Measurements from ENCODE around the gene KRT6A.
"Not testable (repeated sequence)": the region's sequence is repeated elsewhere in the genome, so short reads cannot be mapped to it uniquely, and the experiment has no call there.

The KRT6A gene

DNA sequence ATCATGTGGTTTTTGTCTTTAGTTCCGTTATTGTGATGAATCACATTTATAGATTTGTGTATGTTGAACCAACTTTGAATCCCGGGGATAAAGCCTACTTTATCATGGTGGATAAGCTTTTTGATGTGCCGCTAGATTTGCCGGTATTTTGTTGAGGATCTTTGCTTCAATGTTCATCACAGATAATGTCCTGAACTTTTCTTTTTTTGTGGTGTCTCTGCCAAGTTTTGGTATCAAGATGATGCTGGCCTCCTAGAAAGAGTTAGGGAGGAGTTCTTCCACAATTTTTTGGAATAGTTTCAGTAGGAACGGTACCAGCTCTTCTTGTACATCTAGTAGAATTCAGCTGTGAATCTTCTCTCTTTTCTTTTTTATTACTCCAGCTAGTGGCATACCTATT lies 34.2 kb downstream of the KRT6A start:
- no peak for DNase-seq (ENCODE audit: low spot score)

DNA sequence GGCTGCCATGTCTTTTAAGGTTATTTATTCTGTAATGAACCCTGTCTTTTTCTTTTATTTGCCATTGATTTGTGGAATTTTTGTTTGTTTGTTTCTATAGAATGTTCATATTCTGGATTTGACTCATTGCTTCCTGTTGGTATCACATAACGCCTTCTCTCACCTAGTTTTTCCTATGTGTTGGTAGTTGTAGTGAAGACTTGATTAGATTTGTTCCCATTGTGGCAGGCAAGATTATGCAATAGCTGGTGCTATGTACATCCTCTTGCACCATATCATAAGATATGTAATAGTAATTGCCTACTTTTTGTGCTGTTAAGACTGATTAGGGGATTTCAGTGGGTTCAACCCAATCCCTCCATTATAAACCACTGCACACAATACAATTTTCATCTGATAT lies 37.2 kb downstream of the KRT6A start:
- no peak for DNase-seq (ENCODE audit: low spot score)

DNA sequence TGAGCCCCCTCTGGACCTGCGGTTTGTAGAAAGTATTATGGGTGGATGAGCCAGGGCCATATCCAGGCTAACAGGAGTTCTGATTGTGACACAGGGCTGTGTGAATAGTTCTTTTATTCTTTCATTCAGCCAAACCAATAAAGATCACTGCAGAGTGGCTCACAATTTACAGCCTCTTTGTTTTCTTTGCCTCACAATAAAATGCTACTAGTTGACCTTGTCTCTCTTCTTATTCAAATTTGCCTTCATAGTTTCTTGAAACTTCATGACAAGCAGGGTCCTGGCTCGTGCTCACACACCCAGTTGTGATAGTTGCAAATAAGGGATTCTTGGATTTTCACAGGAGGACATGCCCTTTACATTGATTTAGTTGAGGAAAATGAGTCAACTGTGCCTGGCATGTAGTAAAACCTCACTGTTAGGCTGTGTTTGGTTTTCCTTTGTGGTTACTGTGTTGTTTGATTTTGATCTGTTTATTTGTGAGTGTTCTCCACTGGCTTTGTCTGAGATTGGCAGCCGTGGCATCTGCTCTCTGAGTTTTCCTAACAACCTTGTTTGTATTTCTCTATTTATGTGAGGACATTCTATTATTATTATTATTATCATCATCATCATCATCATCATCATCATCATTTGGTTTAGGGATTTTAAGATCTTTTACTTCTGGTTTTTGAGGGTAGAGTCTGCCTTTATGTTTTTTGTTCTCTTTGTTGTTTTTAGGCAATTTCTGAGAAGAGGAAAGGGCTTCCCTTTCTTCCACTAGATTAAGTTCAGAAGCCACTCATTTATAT lies 38.5 kb downstream of the KRT6A start:
- DNase-seq (ENCODE audit: low spot score): no peak

DNA sequence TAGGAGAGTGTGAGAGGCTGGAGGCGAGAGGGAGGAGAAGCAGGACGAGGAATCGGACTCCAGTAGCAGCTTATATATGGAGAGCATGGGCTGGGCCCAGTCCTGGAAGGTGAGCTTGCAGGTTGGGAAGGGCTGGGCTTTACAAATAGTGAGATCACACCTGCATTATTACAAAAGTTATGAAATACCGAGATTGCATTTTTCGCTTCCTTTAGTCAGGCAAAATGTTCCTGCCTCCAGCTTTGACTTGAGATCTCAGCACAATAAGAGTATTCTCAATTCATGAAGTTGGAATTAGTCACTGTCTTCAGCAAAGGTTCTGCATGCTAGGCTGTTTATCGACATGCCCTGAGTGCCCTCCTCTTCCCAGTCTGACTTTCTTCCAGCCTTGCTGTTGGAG lies 41.0 kb downstream of the KRT6A start, which contains the start of gene KRT6B:
KRT6B (minus strand) TSS at position 46 of the 400 bp plus-strand sequence. CDS start 68 bp downstream, outside the sequence.
- no peak for DNase-seq (ENCODE audit: low spot score)

DNA sequence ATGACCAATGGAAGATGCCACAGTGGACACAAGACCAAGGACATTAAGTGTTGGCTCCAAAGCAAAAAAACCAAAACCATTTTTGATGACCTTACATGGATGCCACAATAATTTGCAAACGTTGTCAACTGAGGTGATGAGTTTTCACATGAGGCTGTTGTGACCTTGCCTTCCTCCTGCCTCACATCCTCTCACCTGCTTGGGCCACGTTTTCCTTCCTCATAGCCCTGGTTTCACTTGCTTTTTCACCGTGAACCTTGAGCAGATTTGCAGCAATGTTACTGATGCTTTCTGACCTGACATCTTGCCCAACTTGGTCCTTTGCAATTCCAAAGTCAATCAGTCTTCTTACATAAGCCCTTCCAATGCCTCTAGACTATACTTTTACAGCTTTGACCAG lies 44.8 kb downstream of the KRT6A start:
- no peak for DNase-seq (ENCODE audit: low spot score)

DNA sequence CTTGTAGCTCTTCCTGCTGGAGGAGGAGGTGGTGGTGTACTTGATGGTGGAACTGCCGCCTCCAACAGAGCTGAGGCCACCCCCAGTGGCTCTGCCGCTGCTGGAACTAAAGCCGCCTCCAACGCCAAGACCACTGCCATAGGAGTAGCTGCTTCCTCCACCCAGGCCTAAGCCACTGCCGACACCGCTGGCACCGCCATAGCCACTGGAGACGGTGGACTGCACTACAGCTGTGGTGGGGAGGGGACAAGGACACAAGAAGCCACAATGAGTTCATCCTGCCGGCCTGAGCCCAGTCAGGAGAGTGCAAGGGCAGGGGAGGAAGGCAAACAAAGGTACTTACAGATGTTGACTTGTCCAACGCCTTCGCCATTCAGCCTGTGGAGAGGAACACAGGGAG lies 45.9 kb downstream of the KRT6A start:
- not testable (repeated sequence) for DNase-seq (ENCODE audit: low spot score)

DNA sequence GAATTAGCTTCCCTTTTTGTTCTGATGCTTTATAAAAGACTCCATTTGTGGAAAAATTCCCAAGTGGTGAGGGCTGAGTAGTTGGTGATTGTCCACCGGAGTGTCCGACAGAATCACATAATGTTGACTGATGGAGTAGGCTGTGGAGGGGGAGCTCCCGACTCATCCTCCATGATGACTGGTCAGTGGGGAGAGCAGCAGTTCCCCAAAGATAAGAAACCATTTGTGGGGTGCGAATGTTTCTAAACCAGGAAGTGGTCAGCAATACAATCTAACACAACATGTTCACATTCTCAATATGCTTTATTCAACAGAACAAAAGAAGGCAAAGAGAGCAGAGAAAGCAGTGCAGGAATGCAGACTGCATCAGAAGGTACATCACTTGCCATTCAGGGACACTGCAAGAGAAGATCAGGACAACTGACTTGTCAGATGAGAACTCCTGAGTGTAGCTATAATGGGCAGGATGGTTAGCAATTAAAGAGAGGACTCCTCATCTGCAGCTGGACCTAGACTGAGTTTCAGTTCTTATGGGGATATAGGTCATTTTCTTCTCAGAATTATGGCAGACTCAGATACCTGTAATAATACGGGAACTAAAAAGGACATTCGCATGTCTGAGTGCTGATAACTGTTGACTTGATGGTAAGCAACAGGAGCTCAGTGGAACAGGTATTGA lies 46.6 kb downstream of the KRT6A start:
- no peak for DNase-seq (ENCODE audit: low spot score)

DNA sequence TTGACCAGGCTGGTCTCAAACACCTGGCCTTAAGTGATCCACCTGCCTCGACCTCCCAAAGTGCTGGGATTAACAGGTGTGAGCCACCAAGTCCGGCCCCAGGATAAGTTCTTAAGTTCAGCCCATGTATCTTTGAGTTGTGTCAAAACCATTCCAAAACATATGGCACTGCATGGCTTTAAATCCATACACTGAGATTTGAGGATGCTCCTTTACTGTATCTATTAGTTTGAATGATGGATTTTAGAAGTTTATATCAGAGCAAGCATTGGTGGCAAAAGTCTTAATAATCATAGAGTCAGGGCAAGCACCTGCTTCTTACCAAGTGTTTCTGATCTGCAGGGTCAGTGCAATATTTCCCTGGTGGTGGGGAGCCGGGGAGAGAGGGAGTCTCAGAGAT lies 47.2 kb downstream of the KRT6A start:
- no peak for DNase-seq (ENCODE audit: low spot score)

DNA sequence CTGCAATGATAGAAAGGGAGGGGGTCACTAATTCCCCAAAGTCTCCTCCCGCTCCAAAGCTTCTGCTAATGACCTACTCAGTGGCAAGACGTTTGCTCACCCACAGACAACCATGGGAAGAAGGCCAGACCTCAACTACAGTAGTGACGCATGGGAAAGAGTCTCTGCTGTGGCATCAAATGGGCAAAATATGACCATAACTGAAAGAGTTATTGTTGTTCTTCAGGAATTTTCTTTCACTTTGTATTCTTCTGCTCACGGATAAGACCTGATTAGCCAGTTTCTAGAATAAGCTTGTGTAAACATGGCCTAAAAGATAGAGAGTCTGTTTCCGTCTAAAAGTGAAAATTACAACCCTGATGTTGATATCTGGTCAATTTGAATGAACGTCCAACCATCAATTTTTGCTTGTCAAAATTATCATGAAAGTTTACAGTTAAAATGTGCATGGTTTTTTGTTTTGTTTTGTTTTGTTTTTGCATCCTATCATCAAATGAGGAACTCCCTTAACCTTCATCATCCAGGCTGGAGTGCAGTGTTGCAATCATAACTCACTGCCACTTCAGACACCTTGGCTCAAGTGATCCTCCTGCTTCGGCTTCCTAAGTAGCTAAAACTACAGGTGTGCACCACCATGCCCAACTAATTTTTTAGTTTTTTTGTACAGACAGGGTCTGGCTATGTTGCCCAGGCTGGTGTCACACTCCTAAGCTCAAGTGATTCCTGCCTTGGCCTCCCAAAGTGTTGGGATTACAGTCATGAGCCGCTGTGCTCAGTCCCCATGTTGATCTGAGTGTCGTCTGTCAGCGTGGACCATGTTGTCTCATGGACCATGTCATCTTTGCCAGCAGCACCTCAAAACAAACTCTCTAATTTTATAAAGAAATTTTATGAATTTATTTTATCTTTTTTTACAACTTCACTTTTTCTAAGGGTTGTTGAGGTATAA lies 48.1 kb downstream of the KRT6A start:
- no peak for DNase-seq (ENCODE audit: low spot score)

DNA sequence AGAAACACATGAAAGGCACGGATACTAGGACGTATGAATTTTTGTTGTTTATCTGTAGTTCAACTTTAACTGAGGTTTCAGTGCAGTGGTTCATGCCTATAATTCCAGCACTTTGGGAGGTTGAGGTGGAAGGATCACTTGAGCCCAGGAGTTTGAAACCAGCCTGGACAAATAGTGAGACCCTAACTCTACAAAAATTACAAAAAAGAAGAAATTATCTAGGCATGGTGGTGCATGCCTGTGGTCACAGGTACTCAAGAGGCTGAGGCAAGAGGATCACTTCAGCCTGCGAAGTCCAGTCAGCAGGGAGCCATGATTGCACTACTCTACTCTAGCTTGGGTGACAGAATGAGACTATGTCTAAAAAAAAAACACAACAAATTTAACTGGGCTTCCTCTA lies 49.1 kb downstream of the KRT6A start:
- no peak for DNase-seq (ENCODE audit: low spot score)

DNA sequence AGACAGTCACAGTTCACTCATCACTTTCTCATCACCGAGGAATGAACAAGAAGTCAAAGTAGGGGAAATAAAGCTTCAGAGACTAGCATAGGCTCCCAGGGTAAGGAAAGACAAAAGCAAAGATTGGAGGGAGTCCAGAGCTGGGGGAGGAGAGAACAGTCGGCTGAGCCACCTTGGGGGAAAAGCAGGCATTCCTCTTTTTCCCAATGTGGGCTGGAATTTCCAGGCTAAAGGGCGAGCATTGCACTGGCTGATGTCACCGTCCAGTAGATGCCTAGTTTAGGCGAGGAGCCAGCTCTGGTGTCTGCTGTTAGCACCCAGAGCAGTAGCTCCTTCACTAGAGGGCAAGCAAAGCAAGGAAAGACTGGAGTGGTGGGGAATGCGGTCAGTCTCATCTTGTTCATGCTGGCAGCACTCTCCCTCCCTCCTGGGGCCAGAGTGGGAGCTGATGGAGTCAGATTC lies 50.4 kb downstream of the KRT6A start:
- no peak for DNase-seq (ENCODE audit: low spot score)

DNA sequence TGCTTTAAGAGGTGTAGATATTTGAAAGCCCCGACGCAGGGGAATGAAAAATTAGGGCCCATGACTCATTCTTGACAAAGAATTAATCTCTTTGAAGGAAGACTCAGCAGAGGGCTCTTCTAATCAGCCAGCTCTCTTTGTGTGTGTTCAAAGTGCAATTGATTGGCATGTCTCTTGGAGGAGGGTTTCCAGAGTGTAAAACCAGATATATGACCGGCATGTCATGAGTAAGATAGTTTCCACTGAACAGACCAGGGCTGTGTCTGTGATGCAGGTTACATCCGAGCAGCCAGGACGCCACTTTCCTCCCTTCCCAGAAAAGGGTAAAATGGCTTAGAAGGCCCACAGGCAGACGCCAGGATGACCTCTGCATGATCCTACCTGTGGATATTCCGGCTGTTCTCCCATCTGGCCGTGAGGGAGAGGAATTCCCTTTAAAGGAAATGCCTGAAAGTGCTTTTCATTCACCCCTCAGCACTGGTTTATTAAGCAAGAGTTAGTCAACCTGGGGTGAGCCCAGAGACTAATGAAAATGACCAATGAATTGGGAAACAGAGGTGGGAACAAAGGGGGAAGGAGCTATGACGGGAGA lies 51.6 kb downstream of the KRT6A start:
- no peak for DNase-seq (ENCODE audit: low spot score)

DNA sequence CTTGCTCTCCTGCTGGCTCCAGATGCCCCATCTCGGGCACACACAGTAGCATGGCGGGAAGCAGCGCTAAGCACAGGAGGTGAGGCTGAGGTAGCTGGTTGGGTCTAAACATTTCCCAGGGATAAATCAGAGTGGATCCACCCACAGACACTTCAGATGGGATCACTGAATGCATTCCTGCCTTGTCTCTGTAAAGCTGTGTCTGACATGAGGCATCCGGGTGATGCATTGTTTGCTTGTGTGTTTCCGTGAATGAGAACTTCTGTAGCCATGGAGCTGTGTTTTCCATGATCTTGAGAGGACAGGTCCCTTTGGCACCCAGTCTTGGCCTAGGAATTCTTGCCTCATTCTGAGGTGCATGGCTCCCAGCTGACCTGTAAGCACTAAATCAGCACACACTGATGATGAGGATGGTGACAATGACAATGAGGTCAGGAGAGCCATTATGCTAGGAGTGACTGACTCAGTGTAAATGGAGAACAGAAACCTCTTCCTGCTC lies 52.2 kb downstream of the KRT6A start:
- no peak for DNase-seq (ENCODE audit: low spot score)

DNA sequence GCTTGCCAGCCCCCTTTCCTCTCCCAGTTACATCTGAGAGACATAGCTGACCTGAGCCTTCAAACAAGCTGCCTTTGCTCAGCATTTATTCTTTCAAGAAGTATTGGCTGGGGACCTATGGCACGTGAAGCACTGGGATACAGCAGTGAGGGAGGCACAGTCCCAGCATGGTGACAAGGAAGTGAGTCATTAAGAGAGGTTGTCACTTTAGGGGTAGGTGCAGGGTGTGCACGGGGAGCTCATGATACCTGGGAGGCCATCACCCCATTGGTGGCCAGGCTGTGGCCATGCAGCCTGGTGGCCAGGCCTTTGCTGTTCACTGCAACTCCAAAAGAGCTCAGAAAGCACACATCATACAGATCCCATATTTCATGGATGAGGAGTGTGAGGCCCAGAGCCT lies 53.2 kb downstream of the KRT6A start:
- DNase-seq (ENCODE audit: low spot score): no peak

DNA sequence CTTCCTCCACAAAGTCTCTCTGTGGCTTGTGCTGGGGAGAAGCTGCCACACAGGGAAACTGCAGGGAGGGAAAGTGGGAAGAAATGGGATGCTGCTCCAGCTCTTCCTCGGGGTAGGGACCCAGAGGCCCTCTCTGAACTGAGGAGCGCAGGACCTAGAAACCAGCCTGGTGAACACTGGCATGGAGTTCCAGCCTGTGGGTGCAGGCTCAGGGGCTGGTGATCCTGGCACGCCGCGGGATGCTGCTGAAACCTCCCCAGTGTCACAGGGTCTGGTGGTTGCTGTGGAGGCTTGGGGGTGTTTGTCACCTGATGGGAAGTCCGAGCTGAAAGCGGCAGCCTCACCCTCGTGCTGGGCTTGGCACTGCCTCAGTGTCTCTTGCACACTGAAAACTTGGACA lies 53.6 kb downstream of the KRT6A start:
- DNase-seq (ENCODE audit: low spot score): no peak

DNA sequence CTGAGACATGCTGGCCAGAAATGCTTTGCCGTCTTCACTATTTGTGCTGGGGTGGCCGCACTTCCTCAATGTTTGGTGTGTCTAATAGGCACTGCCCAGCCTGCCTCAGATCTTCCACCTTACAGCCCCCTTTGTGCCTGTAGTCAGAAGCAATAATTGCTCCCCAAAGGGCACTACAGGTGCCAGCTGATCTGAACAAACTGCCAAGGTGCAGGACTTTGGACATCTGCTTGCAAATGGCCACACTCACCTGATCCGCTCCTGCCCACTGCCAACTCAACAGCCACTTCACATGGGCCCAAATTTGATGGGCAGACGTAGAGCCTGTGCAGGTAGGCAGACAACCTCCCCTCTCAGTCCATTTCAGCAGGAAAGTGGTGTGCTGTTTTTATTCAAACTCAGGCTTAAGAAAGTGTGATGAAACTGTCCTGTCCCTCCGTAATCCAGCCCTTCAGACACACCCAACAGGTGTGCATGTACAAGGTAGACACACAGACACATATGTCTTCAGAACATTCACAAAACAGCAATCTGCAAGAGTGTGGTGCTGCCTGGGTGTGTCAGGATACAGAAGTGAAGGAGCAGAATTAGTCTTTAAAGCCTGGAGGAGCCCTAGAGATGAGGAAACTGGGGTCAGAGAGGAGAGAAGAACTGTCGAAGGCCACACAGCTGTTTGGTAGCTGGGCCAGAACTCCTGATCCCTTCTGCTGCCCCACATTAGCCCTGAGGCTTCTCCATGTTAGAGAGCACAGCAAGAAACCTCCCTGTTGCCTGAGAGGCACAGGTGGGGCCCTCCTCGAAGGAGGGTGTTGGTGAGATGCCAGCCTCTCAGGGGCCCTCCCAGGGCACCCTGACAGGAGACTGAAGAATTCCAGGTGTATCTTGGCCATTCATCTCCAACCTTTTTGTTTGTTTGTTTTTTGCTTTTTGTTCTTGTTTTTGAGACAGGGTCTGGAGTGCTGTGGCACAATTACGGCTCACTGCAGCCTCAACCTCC lies 54.5 kb downstream of the KRT6A start:
- DNase-seq (ENCODE audit: low spot score): no peak

DNA sequence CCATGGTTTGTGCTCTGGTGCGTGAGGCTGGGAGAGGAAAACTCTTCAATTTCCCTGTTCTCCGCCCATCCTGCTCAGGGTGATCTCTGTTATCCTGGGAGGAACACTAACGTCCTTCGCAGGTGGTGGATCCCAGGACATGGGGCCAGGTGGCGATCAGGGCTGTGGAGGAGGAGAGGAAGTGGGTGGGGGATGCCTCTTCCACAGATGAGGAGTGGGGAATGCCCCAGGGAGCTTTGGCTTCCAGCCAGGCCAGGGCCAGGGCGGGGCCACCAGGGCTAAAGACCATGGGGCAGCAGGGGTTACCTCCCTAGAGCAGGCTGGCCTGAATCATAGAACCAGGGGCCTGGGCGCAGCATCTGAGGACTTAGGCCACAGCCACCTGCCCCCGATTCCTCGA lies 55.5 kb downstream of the KRT6A start:
- DNase-seq (ENCODE audit: low spot score): no peak

All from hematopoietic multipotent progenitor cell treated with erythropoietin and hydrocortisone succinate and interleukin-3 and kit ligand, for 15 days (in vitro differentiated cells).